ENCODE results near the gene SYNJ2. TPM values are rescaled to one million over a fixed set of nuclear protein-coding genes. Genes with fewer than 3 reads are reported as not detected.

The SYNJ2 gene
- total and polyA plus RNA-seq, 7 experiments from 2014 or later = 12.0 to 36.6 (median 22.5) TPM

DNA sequence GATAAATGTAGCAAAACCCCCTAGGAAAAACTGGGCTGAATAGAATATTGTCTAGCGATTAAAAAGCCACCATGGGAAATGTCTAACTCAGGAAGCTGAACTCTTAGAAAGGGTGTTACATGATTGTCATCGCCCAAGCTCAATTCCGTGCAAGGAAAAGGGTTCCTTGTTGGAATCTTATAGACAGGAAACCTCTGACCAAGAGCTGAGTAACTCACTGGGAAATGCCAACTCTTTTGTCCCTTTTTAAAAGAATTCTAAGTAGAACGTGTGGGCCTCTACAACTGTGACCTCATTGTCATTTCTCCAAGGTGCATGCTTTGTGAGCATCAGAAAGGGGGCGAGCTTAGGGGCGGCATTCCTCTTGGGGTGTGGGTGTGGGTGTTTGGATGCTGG, 88.1 kb downstream of the SYNJ2 start:
- intact Hi-C loops (cut with micrococcal nuclease) = loop anchor here (5.0 to 10.0 kb wide), 5 partner anchors 107 to 757 kb away; no protein-coding TSS in a partner anchor
- ChIA-PET POLR2A (interaction anchor here (0.8 to 2.0 kb wide), 3 partner anchors 12 to 520 kb away, joined by 3 to 5 read pairs (median 3); no protein-coding TSS in a partner anchor), CTCF (interaction anchor here (0.6 to 5.6 kb wide), 12 partner anchors 11 to 1543 kb away, joined by 3 to 37 read pairs (median 3); partner anchors contain the start of gene SYNJ2)
- Mint-ChIP-seq H3K9me3 (no peaks in the 10 kb centered on the region), H3K27me3 (no peaks in the 10 kb centered on the region), H3K4me1 (peaks cover 5 to 34% (median 6%) of the 10 kb centered on the region in 7 donors), H3K4me3 (no peak overlapping the region), H3K36me3 (peaks cover 16 to 56% (median 27%) of the 10 kb centered on the region in 5 donors), H3K27ac (peak overlapping the region in 4 of 9 donors; percentile 13 to 59 (median 42))
- Histone ChIP-seq H3K4me3 (ENCODE audit: low read length) (no peak overlapping the region), H3K36me3 (ENCODE audit: control insufficient read depth in 2 of 3, insufficient read depth in 3 of 3, low read length in 3 of 3) (peaks cover 0 to 78% (median 17%) of the 10 kb centered on the region in 3 experiments), H3K9me3 (ENCODE audit: control insufficient read depth in 2 of 3, low read length in 3 of 3) (no peaks in the 10 kb centered on the region), H3K27me3 (ENCODE audit: control insufficient read depth in 2 of 2, insufficient read depth in 2 of 2, low read length in 2 of 2) (no peaks in the 10 kb centered on the region), H3K27ac (ENCODE audit: low read depth, low read length) (no peak overlapping the region), H3K4me1 (ENCODE audit: control insufficient read depth in 2 of 2, insufficient read depth in 2 of 2, low read length in 2 of 2) (peaks cover 0 to 5% of the 10 kb centered on the region in 2 donors)
- DNase-seq (no peak), ATAC-seq (no peak)

DNA sequence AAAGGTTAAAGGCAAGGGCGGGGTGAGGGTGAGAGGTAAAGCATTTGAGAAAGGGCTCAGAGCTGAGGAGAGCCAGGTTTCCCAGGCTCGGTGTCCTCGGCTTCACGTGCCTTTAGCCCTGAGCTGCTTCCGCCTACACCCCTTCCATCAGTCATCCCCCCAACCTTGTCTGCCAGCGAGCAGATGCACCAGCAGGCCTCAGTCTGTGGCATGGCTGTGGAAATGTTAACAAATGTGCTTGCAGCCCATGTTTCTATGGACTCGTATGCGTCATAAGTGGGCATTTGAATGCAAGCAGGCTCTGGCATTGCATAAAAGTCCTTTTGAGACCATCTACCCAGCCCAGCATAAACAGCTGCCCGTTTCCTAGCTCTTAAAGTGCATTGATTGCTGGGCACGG, 88.8 kb downstream of the SYNJ2 start:
- H3K27ac Mint-ChIP-seq = peak overlapping the region in 1 of 9 donors; percentile 34
- Histone ChIP-seq H3K36me3 (ENCODE audit: control insufficient read depth in 2 of 3, insufficient read depth in 3 of 3, low read length in 3 of 3) (peaks cover 0 to 72% (median 17%) of the 10 kb centered on the region in 3 experiments), H3K27ac (ENCODE audit: low read depth, low read length) (no peak overlapping the region), H3K27me3 (ENCODE audit: control insufficient read depth in 2 of 2, insufficient read depth in 2 of 2, low read length in 2 of 2) (no peaks in the 10 kb centered on the region), H3K4me3 (ENCODE audit: low read length) (no peak overlapping the region), H3K9me3 (ENCODE audit: control insufficient read depth in 2 of 3, low read length in 3 of 3) (no peaks in the 10 kb centered on the region), H3K4me1 (ENCODE audit: control insufficient read depth in 2 of 2, insufficient read depth in 2 of 2, low read length in 2 of 2) (peaks cover 0 to 5% of the 10 kb centered on the region in 2 donors)
- CTCF ChIA-PET = interaction anchor here (0.6 to 5.6 kb wide), 10 partner anchors 12 to 1544 kb away, joined by 3 to 37 read pairs (median 4); partner anchors contain the start of gene SYNJ2
- DNase-seq = no peak
- H3K27me3 Mint-ChIP-seq = no peaks in the 10 kb centered on the region
- H3K36me3 Mint-ChIP-seq = peaks cover 15 to 58% (median 28%) of the 10 kb centered on the region in 5 donors
- H3K4me3 Mint-ChIP-seq = no peak overlapping the region
- POLR2A ChIA-PET = interaction anchor here (1.6 to 2.0 kb wide), 2 partner anchors 44 to 89 kb away, joined by 4 to 5 read pairs; partner anchors contain the start of gene SYNJ2
- intact Hi-C loops (cut with micrococcal nuclease) = loop anchor here (5.0 to 10.0 kb wide), 5 partner anchors 108 to 758 kb away; no protein-coding TSS in a partner anchor
- H3K4me1 Mint-ChIP-seq = peaks cover 5 to 34% (median 6%) of the 10 kb centered on the region in 7 donors
- no peak for ATAC-seq
- no peaks in the 10 kb centered on the region for H3K9me3 Mint-ChIP-seq

DNA sequence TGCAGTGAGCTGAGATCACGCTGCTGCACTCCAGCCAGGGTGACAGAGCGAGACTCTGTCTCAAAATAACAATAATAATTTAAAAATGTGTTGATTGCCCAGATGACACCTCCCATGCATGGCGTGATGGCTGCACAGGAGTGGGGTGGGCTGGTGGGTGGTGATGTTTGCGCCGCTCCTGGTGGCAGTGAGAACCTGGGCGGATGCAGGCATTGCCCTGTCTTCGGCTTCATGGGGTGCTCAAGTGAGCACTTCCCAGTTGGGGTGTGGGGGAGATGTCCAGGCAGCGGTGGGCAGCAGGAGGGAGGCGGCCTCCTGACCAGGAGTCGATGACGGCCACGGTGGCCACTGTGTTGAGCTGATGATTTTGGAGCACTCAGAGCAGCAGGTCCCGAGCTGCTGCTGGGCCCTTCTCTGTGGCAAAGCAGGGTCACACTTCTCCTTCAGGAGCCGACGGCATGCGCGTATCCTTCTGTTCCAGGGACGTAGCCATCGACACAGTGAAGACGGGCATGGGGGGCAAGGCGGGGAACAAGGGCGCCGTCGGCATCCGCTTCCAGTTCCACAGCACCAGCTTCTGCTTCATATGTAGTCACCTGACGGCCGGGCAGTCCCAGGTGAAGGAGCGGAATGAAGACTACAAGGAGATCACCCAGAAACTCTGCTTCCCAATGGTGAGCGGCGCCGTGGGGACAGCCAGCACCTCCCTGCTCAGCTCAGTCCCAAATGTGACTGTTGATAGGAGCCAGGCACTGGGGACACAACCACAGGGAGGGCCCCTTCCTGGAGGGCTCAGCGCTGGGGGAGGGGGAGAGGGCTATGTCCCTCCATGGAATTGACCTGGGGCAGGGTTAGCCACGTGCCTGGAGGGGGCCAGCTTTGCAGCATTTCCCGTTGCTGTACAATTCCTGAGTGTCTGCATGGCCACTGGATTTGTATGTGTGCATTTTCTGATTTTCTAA, 89.7 kb downstream of the SYNJ2 start:
- Histone ChIP-seq H3K4me1 (ENCODE audit: control insufficient read depth in 2 of 2, insufficient read depth in 2 of 2, low read length in 2 of 2) (peaks cover 0 to 5% of the 10 kb centered on the region in 2 donors), H3K27me3 (ENCODE audit: control insufficient read depth in 2 of 2, insufficient read depth in 2 of 2, low read length in 2 of 2) (no peaks in the 10 kb centered on the region), H3K27ac (ENCODE audit: low read depth, low read length) (no peak overlapping the region), H3K4me3 (ENCODE audit: low read length) (no peak overlapping the region), H3K9me3 (ENCODE audit: control insufficient read depth in 2 of 3, low read length in 3 of 3) (no peaks in the 10 kb centered on the region), H3K36me3 (ENCODE audit: control insufficient read depth in 2 of 3, insufficient read depth in 3 of 3, low read length in 3 of 3) (peaks cover 0 to 72% (median 15%) of the 10 kb centered on the region in 3 experiments)
- intact Hi-C loops (cut with micrococcal nuclease) = loop anchor here (1.0 to 10.0 kb wide), 12 partner anchors 13 to 759 kb away; partner anchors contain the start of gene SYNJ2 (in 2 of the 2)
- H3K9me3 Mint-ChIP-seq = no peaks in the 10 kb centered on the region
- no peaks in the 10 kb centered on the region for H3K27me3 Mint-ChIP-seq
- ChIA-PET CTCF (interaction anchor here (0.6 to 5.6 kb wide), 20 partner anchors 11 to 758 kb away, joined by 3 to 37 read pairs (median 3); partner anchors contain the start of gene SYNJ2), POLR2A (interaction anchor here (1.0 to 2.0 kb wide), 3 partner anchors 45 to 90 kb away, joined by 3 to 5 read pairs (median 4); partner anchors contain the start of gene SYNJ2)
- peaks cover 5 to 34% (median 6%) of the 10 kb centered on the region in 7 donors for H3K4me1 Mint-ChIP-seq
- H3K27ac Mint-ChIP-seq = peak overlapping the region in 8 of 9 donors; percentile 28 to 84 (median 50)
- ATAC-seq (no peak), DNase-seq (no peak)
- peaks cover 15 to 58% (median 30%) of the 10 kb centered on the region in 5 donors for H3K36me3 Mint-ChIP-seq
- H3K4me3 Mint-ChIP-seq = no peak overlapping the region

DNA sequence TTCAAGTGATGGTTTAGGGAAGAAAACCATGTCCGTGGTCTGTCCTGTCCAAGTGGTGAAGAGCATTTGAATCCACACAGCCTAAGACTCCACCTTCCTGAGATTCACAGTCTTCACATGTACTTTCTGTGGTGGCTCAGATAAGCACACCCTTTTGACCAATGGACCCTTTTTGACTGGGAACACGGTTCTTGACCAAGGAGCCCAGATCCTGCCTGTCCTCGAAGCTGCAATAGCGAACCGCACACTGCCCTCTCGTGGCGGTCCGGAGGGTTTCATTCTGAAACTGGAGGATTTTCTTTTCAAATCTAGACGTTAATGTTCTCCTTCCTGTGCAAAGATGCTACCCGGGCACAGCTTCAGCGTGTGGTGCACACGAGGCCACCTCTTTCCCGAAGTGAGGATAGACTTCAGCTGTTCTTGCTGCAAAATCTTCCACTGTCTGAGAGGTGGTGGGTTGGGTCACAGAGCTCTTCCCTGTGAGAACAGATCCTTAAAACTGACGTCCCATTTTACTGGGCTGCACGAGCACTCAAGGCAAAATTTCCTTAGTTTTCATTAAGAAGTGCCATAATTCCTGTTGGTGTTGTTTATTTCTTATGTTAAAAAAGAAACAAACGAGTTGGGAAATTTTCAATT, 90.5 kb downstream of the SYNJ2 start:
- Mint-ChIP-seq H3K27me3 (no peaks in the 10 kb centered on the region), H3K27ac (peak overlapping the region; percentile 32 to 91 (median 55)), H3K9me3 (no peaks in the 10 kb centered on the region), H3K4me3 (no peak overlapping the region), H3K4me1 (peaks cover 5 to 31% (median 6%) of the 10 kb centered on the region in 7 donors), H3K36me3 (peaks cover 11 to 57% (median 28%) of the 10 kb centered on the region in 5 donors)
- peak; percentile 28 to 69 (median 65) for DNase-seq
- ChIA-PET POLR2A (interaction anchor here (0.5 to 1.0 kb wide), 3 partner anchors 14 to 89 kb away, joined by 3 to 5 read pairs (median 3); no protein-coding TSS in a partner anchor), CTCF (interaction anchor here (0.6 to 5.6 kb wide), 20 partner anchors 9 to 1298 kb away, joined by 3 to 37 read pairs (median 3); partner anchors contain the start of gene SYNJ2)
- Histone ChIP-seq H3K4me3 (ENCODE audit: low read length) (no peak overlapping the region), H3K4me1 (ENCODE audit: control insufficient read depth in 2 of 2, insufficient read depth in 2 of 2, low read length in 2 of 2) (peaks cover 0 to 5% of the 10 kb centered on the region in 2 donors), H3K9me3 (ENCODE audit: control insufficient read depth in 2 of 3, low read length in 3 of 3) (no peaks in the 10 kb centered on the region), H3K27me3 (ENCODE audit: control insufficient read depth in 2 of 2, insufficient read depth in 2 of 2, low read length in 2 of 2) (no peaks in the 10 kb centered on the region), H3K27ac (ENCODE audit: low read depth, low read length) (no peak overlapping the region), H3K36me3 (ENCODE audit: control insufficient read depth in 2 of 3, insufficient read depth in 3 of 3, low read length in 3 of 3) (peaks cover 0 to 72% (median 9%) of the 10 kb centered on the region in 3 experiments)
- intact Hi-C loops (cut with micrococcal nuclease) = loop anchor here (1.0 to 10.0 kb wide), 12 partner anchors 14 to 760 kb away; partner anchors contain the start of gene SYNJ2 (in 2 of the 2)
- peak; percentile 85 for ATAC-seq

DNA sequence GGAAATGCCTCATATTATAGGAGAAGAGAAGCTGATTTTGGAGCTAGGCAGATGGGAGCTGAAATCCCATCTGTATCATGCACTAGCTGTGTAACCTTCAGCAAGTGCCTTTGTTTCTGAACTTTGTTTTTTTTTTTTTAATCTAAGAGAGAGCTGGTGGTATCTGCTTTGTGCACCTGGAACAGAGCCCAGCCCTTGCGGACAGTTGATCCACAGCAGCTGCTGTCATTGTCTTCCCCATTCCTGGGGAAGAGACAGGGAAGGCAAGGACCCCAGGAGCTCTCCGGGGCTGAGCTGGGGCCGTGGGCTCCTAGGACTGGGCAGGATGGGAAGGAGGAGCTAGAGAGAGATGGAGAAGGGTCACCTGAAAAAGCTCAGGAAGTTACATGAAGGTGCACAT, 92.1 kb downstream of the SYNJ2 start:
- H3K36me3 Mint-ChIP-seq = peaks cover 4 to 59% (median 30%) of the 10 kb centered on the region in 5 donors
- no peaks in the 10 kb centered on the region for H3K9me3 Mint-ChIP-seq
- H3K36me3 ChIP-seq (ENCODE audit: control insufficient read depth in 2 of 3, insufficient read depth in 3 of 3, low read length in 3 of 3) = peaks cover 0 to 72% (median 14%) of the 10 kb centered on the region in 3 experiments
- H3K4me1 ChIP-seq (ENCODE audit: control insufficient read depth in 2 of 2, insufficient read depth in 2 of 2, low read length in 2 of 2) = peaks cover 0 to 5% of the 10 kb centered on the region in 2 donors
- POLR2A ChIA-PET = interaction anchor here (0.6 to 0.9 kb wide), 2 partner anchors 62 to 1104 kb away, joined by 3 to 4 read pairs; no protein-coding TSS in a partner anchor
- DNase-seq = no peak
- no peak overlapping the region for H3K4me3 Mint-ChIP-seq
- intact Hi-C loops (cut with micrococcal nuclease) = loop anchor here (2.0 to 10.0 kb wide), 6 partner anchors 111 to 761 kb away; no protein-coding TSS in a partner anchor
- no peak overlapping the region for H3K4me3 ChIP-seq (ENCODE audit: low read length)
- no peak for ATAC-seq
- H3K27ac Mint-ChIP-seq = peak overlapping the region in 1 of 9 donors; percentile 25
- H3K27me3 Mint-ChIP-seq = no peaks in the 10 kb centered on the region
- H3K27ac ChIP-seq (ENCODE audit: low read depth, low read length) = no peak overlapping the region
- CTCF ChIA-PET = interaction anchor here (0.6 to 5.6 kb wide), 7 partner anchors 10 to 127 kb away, joined by 3 to 37 read pairs (median 3); no protein-coding TSS in a partner anchor
- no peaks in the 10 kb centered on the region for H3K9me3 ChIP-seq (ENCODE audit: control insufficient read depth in 2 of 3, low read length in 3 of 3)
- H3K27me3 ChIP-seq (ENCODE audit: control insufficient read depth in 2 of 2, insufficient read depth in 2 of 2, low read length in 2 of 2) = no peaks in the 10 kb centered on the region
- peaks cover 5 to 25% (median 6%) of the 10 kb centered on the region in 7 donors for H3K4me1 Mint-ChIP-seq
